Upper lobe of left lung (tissue), 6 donors: Measurements from ENCODE around the gene MEP1A. TPM values are rescaled to one million over a fixed set of nuclear protein-coding genes. Genes with fewer than 3 reads are reported as not detected.

Experiments
- ATAC-seq, 2 donors: fragments of 200-7000 bp; cut with Tn5 transposase; one replicate each; pipeline ENCODE4 v1.9.1; 2022; ENCODE audit warnings: mild to moderate bottlenecking in 2 of 2, moderate library complexity in 2 of 2; ENCODE audit not compliant: low FRiP score in 2 of 2
- DNase-seq, 2 donors: peaks; one replicate each; pipeline ENCODE4 v3.0.0-alpha.2; 2019 to 2020
- H3K27ac ChIP-seq, 4 donors: fragments of 200-600 bp; sonication (generic); one replicate each; pipeline ENCODE4 v1.5.1; 2016 to 2019
- H3K27me3 ChIP-seq, 4 donors: fragments of 200-600 bp; sonication (generic); one replicate each; pipeline ENCODE4 v1.5.1; 2017 to 2019
- H3K36me3 ChIP-seq, 4 donors: fragments of 200-600 bp; sonication (generic); one replicate each; pipeline ENCODE4 v1.5.1; 2016 to 2019
- H3K4me1 ChIP-seq, 4 donors: fragments of 200-600 bp; sonication (generic); one replicate each; pipeline ENCODE4 v1.5.1; 2018 to 2019
- H3K4me3 ChIP-seq, 4 donors: fragments of 200-600 bp; sonication (generic); one replicate each; pipeline ENCODE4 v1.5.1; 2017 to 2019; ENCODE audit warnings: mild to moderate bottlenecking in 2 of 4, moderate library complexity in 1 of 4
- H3K9me3 ChIP-seq, 4 donors: fragments of 200-600 bp; sonication (generic); one replicate each; pipeline ENCODE4 v1.5.1; 2018 to 2019
- EP300 ChIP-seq, 4 donors: sonication (generic); formaldehyde crosslinking; IDR thresholded peaks; one replicate each; pipeline ENCODE4 v1.5.1; 2017; ENCODE audit warnings: antibody characterized with exemption in 4 of 4, control low read depth in 2 of 4
- POLR2A ChIP-seq, 4 donors: fragments of 450-650 bp; IDR thresholded peaks; one replicate each; pipeline ENCODE4 v1.5.1; 2016 to 2017; ENCODE audit warnings: antibody characterized with exemption in 4 of 4, mild to moderate bottlenecking in 2 of 4
- POLR2AphosphoS5 ChIP-seq, 2 donors: sonication (generic); formaldehyde crosslinking; IDR thresholded peaks; one replicate each; pipeline ENCODE4 v1.5.1; 2017; ENCODE audit warnings: antibody characterized with exemption in 2 of 2
- WGBS, 2 donors: methylation state at CpG; one replicate each; pipeline ENCODE4 v1.1.5; 2017 to 2018; 5-methylcytosine and 5-hydroxymethylcytosine counted together
- total RNA-seq, 6 donors: library from RNA; depleted of rRNA in 4 of 6; stranded (reverse); fragments of >200 nt in 4 of 6; gene quantifications; one replicate each; pipeline versions ENCODE4 v1.1.0 to v1.2.1, GENCODE V29; 2016 to 2021
- TF ChIP-seq, protein P1 (sequence below), 6 experiments: fragments of 450-650 bp in 4 of 6; fragments of 200-600 bp in 2 of 6; sonication (generic) in 2 of 6; IDR thresholded peaks; one replicate each; pipeline ENCODE4 v1.5.1; 2016 to 2019; ENCODE audit warnings: antibody characterized with exemption in 6 of 6
- donor health status: DM: no; HTN: no; CAD: no; lungs with moderate emphysema.
- donor health status: DM: no; HTN: yes; CAD: no; lungs with severe emphysema.

Gene MEP1A
- total RNA-seq, 6 donors from 2014 or later, result 1.0 to 1.1 TPM; not detected in 4

DNA sequence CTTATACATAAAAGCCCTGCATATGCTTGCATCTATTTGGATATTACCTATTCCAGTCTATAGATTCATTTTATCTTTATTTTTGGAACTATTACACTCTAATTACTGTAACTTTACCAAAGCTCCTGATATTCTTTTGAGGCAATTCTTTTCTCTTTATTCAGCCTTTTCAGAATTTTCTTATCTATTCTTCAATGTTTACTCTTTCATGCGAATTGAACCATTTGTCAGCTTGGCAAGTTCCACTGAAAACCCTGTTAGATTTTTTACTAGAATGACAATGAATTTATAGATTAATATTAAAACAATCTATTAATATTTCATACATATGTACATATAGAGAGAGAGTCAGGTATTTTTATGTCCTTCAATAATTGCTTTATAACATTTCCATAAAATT is 554 bp upstream of the MEP1A start:
- H3K4me1 ChIP-seq, result no peaks in the 10 kb centered on the region
- no peak overlapping the region for H3K4me3 ChIP-seq
- no peaks in the 10 kb centered on the region for H3K9me3 ChIP-seq
- DNase-seq (no peak), ATAC-seq (no peak)
- no peak overlapping the region for H3K27ac ChIP-seq
- no peaks in the 10 kb centered on the region for H3K27me3 ChIP-seq
- H3K36me3 ChIP-seq, result no peaks in the 10 kb centered on the region
- WGBS, 2 donors, result 37 to 47% methylated on average over 1 of the region's 1 CpG
- TF ChIP-seq POLR2A (IDR thresholded peaks at IDR 0.05) (no peak), POLR2AphosphoS5 (IDR thresholded peaks at IDR 0.05) (no peak), EP300 (IDR thresholded peaks at IDR 0.05) (no peak)
- TF ChIP-seq, protein P1, sequence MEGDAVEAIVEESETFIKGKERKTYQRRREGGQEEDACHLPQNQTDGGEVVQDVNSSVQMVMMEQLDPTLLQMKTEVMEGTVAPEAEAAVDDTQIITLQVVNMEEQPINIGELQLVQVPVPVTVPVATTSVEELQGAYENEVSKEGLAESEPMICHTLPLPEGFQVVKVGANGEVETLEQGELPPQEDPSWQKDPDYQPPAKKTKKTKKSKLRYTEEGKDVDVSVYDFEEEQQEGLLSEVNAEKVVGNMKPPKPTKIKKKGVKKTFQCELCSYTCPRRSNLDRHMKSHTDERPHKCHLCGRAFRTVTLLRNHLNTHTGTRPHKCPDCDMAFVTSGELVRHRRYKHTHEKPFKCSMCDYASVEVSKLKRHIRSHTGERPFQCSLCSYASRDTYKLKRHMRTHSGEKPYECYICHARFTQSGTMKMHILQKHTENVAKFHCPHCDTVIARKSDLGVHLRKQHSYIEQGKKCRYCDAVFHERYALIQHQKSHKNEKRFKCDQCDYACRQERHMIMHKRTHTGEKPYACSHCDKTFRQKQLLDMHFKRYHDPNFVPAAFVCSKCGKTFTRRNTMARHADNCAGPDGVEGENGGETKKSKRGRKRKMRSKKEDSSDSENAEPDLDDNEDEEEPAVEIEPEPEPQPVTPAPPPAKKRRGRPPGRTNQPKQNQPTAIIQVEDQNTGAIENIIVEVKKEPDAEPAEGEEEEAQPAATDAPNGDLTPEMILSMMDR (IDR thresholded peaks at IDR 0.05), result no peak

DNA sequence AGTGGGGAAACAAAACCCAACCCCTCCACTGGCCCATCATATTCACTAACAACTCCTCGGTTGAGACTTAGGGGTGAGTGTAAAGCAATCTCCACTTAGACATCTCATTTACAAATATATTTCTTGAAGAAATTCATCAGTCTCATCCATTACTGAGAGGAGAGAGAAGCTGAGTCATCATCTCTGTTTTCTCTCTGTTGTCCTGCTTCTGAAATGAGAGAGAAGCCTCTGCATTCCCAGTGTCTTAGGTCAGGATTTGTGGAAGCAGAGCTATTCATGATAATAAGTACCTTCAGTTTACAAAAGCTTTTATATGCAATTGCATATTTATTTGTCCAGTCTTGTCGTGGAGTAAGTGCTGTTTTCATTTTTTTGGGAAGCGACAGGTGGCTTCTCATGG is 879 bp downstream of the MEP1A start:
- no peak for TF ChIP-seq EP300 (IDR thresholded peaks at IDR 0.05)
- TF ChIP-seq, protein P1 (IDR thresholded peaks at IDR 0.05), result no peak
- TF ChIP-seq POLR2AphosphoS5 (IDR thresholded peaks at IDR 0.05), result no peak
- no peak for TF ChIP-seq POLR2A (IDR thresholded peaks at IDR 0.05)
- Histone ChIP-seq H3K27me3 (no peaks in the 10 kb centered on the region), H3K36me3 (no peaks in the 10 kb centered on the region), H3K4me1 (no peaks in the 10 kb centered on the region), H3K4me3 (no peak overlapping the region), H3K27ac (no peak overlapping the region), H3K9me3 (no peaks in the 10 kb centered on the region)
- WGBS, 2 donors, result 77 to 80% methylated on average over 3 of the region's 3 CpGs
- no peak for ATAC-seq
- DNase-seq, result no peak

DNA sequence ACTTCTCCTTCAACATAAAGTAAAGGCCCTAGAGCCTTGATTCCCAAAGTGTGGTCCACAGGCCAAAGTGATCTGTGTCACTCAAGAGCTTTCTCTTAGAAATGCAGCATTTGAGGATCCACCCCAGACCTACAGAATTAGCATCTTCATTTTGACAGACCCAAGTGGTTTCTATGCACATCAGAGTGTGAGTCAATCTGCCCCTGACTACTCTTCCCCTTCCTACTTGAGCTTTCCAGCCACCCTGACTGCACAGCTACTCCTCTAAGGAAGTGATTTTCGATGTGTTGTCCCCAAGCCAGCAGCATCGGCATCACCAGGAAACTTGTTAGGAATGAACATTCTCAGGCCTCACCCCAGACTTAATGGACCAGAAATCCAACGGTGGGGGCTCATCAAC is 2.6 kb downstream of the MEP1A start:
- Histone ChIP-seq H3K27me3 (no peaks in the 10 kb centered on the region), H3K4me1 (no peaks in the 10 kb centered on the region), H3K36me3 (no peaks in the 10 kb centered on the region), H3K4me3 (no peak overlapping the region), H3K9me3 (no peaks in the 10 kb centered on the region), H3K27ac (no peak overlapping the region)
- ATAC-seq, result no peak
- DNase-seq, result no peak
- TF ChIP-seq EP300 (IDR thresholded peaks at IDR 0.05) (no peak), POLR2AphosphoS5 (IDR thresholded peaks at IDR 0.05) (no peak), POLR2A (IDR thresholded peaks at IDR 0.05) (no peak)
- TF ChIP-seq, protein P1 (IDR thresholded peaks at IDR 0.05), result no peak
- 92 to 93% methylated on average over 3 of the region's 3 CpGs for WGBS, 2 donors

DNA sequence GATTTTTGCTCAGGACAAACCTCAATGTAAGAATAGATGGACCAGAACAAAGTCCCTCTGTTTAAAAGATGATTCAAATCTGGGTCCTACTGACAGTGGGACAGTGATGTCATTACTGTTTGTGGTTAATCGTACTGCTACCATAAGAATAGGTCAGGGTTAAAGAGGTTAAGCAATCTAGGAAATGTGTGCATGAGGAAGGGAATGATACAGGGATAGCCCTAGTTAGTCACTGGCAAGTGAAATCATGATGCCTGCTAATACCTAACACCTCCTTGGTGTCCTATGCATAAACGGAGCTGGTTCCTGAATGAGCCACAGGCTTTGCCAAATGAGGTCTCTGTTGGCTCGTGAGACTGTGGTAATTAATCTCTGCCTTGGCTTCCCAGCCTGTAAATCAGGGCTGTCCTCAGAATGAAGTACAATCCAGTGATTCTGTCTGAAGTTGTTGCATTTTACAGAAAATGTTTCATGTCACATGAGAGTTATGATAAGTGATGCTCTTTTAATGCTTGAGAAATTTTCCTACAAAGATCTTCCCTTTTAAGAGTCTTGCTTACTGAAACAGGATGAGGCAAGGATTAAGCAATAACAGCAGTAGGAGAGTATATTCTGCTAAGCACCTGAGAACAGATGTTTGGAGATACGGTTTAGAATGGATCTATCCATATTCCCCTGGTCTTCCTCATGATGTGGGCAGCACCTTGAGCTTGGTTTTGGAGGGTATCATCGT is 3.8 kb downstream of the MEP1A start:
- ATAC-seq (no peak), DNase-seq (no peak)
- no peaks in the 10 kb centered on the region for H3K4me1 ChIP-seq
- no peaks in the 10 kb centered on the region for H3K9me3 ChIP-seq
- no peaks in the 10 kb centered on the region for H3K36me3 ChIP-seq
- 51 to 56% methylated on average over 5 of the region's 5 CpGs for WGBS, 2 donors
- no peak overlapping the region for H3K27ac ChIP-seq
- no peaks in the 10 kb centered on the region for H3K27me3 ChIP-seq
- no peak overlapping the region for H3K4me3 ChIP-seq
- TF ChIP-seq EP300 (IDR thresholded peaks at IDR 0.05), result no peak
- no peak for TF ChIP-seq POLR2A (IDR thresholded peaks at IDR 0.05)
- TF ChIP-seq, protein P1 (IDR thresholded peaks at IDR 0.05), result no peak
- no peak for TF ChIP-seq POLR2AphosphoS5 (IDR thresholded peaks at IDR 0.05)

DNA sequence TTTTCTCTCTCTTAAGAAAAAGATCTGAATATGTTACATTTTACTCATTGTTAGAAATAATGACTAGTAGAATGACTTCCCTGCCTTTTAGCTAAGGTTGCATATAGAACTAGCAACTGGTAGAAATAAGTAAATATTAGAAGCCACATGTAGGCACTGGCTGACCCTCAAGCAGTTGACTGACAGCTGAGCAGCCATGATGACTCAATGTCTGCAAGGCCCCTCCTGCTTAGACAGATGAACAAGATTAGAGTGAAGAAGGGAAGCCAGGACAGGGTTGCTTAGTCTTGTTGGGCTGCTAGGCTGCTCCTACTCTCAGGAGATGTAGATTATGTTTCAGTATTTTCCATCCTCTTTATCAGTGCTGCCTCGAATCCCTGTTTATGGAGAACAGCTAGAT is 6.5 kb downstream of the MEP1A start:
- Histone ChIP-seq H3K27me3 (no peaks in the 10 kb centered on the region), H3K4me3 (no peak overlapping the region), H3K9me3 (no peaks in the 10 kb centered on the region), H3K36me3 (no peaks in the 10 kb centered on the region), H3K4me1 (no peaks in the 10 kb centered on the region), H3K27ac (no peak overlapping the region)
- TF ChIP-seq POLR2AphosphoS5 (IDR thresholded peaks at IDR 0.05), result no peak
- TF ChIP-seq, protein P1 (IDR thresholded peaks at IDR 0.05), result no peak
- no peak for TF ChIP-seq POLR2A (IDR thresholded peaks at IDR 0.05)
- TF ChIP-seq EP300 (IDR thresholded peaks at IDR 0.05), result no peak
- WGBS, 2 donors, result 42 to 70% methylated on average over 1 of the region's 1 CpG
- DNase-seq (no peak), ATAC-seq (no peak)
